Ectodermal cell (in vitro differentiated cells): Measurements from ENCODE around the gene CCDC27.
"Not testable (repeated sequence)": the region's sequence is repeated elsewhere in the genome, so short reads cannot be mapped to it uniquely, and the experiment has no call there.

Source experiments
- H3K27ac ChIP-seq: 2 replicates; pipeline ENCODE4 v1.7.0; 2013; ENCODE audit warnings: mild to moderate bottlenecking, low read depth, low read length; ENCODE audit not compliant: insufficient read depth, poor library complexity, severe bottlenecking
- H3K27me3 ChIP-seq: 2 replicates; pipeline ENCODE4 v1.7.0; 2013; ENCODE audit warnings: mild to moderate bottlenecking, low read length; ENCODE audit not compliant: insufficient read depth, control insufficient read depth, poor library complexity, severe bottlenecking
- H3K36me3 ChIP-seq: one replicate; pipeline ENCODE4 v1.7.0; 2013; ENCODE audit warnings: low read length; ENCODE audit not compliant: control insufficient read depth, insufficient read depth
- H3K4me1 ChIP-seq: one replicate; pipeline ENCODE4 v1.7.0; 2013; ENCODE audit warnings: low read length; ENCODE audit not compliant: control insufficient read depth, insufficient read depth
- H3K4me3 ChIP-seq: 2 replicates; pipeline ENCODE4 v1.7.0; 2013; ENCODE audit warnings: low read depth, low read length, control low read depth; ENCODE audit not compliant: insufficient read depth
- H3K9me3 ChIP-seq: 2 replicates; pipeline ENCODE4 v1.7.0; 2013; ENCODE audit warnings: mild to moderate bottlenecking, low read length, moderate library complexity; ENCODE audit not compliant: control insufficient read depth
- WGBS, 2 experiments: methylation state at CpG; one replicate each; pipeline ENCODE4 v1.1.7; 2013; ENCODE audit warnings: missing lambda C conversion rate in 2 of 2; 5-methylcytosine and 5-hydroxymethylcytosine counted together

The CCDC27 gene

DNA sequence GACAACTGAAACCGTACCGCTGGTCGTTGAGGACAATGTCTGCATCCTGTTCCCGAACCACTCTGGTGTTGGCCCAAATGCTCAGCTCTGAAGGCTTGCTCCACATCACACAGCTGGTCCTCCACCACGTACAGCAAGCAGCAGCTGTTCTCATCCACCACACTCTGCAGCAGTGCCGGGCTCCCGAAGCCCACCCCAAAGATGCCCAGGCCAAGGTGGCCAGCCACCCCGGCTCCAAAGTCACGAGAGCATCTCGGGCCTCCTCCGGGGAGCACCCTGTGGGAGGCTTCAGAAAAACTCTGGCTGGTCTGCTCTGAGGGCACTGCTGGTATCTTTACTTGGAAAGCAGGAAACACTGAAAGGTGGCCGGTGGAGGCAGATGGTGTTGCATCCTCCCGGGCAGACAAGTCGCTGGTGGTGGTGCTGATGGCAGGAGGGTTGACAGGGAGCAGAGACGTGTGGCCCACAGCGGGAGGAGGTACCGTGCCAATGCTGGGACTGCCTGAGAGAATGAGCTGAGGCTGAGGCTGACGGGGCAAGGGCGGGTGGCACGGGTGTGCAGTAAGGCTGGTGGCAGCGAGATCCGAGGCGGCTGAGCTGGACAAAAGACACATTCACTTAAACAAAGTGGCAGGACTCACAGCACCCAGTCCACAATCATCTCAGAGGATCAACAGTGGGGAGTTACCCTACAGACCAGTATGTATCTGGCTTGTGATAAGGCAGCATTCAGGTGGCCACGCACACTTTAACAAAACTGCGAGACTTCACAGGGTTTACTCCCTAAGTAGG, 6.5 kb upstream of the CCDC27 start:
- 82 to 85% methylated on average over 25 of the region's 25 CpGs for WGBS, 2 experiments
- Histone ChIP-seq H3K27me3 (peaks cover 11% of the 10 kb centered on the region), H3K9me3 (no peaks in the 10 kb centered on the region), H3K4me1 (peaks cover 16% of the 10 kb centered on the region), H3K36me3 (peaks cover 15% of the 10 kb centered on the region), H3K4me3 (peak overlapping the region; percentile 85), H3K27ac (no peak overlapping the region)

DNA sequence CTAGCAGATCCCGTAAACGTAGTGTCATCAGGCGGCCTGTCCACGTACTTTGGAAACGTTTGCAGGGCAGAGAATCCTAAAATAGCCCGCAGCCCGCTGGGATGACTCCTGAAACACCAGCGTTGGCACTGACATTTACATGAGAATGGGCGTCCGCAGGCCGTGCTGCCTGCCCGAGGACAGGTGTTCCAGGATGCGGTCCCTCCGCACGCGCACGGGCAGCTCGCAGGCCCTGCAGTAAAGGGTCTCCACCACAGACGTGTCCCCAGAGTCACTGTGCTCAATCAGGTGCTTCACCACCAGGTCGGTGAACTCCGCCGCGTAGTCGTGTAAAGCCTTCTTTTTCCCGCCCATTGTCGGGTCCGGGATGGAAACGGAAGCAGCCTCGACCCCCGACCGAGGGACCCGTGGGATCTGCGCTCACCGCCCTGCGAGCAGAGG, 5.8 kb upstream of the CCDC27 start:
- Histone ChIP-seq H3K36me3 (peaks cover 11% of the 10 kb centered on the region), H3K27me3 (peaks cover 17% of the 10 kb centered on the region), H3K9me3 (no peaks in the 10 kb centered on the region), H3K27ac (no peak overlapping the region), H3K4me1 (peaks cover 16% of the 10 kb centered on the region), H3K4me3 (peak overlapping the region; percentile 85)
- WGBS, 2 experiments = 3% methylated on average over 35 of the region's 35 CpGs

- H3K27ac ChIP-seq = no peak overlapping the region
- H3K4me3 ChIP-seq = peak overlapping the region; percentile 85
- no peaks in the 10 kb centered on the region for H3K9me3 ChIP-seq
- H3K4me1 ChIP-seq = peaks cover 16% of the 10 kb centered on the region
- WGBS, 2 experiments = 0% methylated on average over 73 of the region's 73 CpGs
- H3K36me3 ChIP-seq = peaks cover 5% of the 10 kb centered on the region
- H3K27me3 ChIP-seq = peaks cover 17% of the 10 kb centered on the region
Observed at GRCh38 chr1:3746830-3747521, 5.3 kb upstream of the CCDC27 start.

GRCh38 chr1:3747522-3747848, 4.8 kb upstream of the CCDC27 start:
- H3K4me3 ChIP-seq = peak overlapping the region; percentile 85
- H3K36me3 ChIP-seq = peaks cover 3% of the 10 kb centered on the region
- peaks cover 16% of the 10 kb centered on the region for H3K4me1 ChIP-seq
- no peaks in the 10 kb centered on the region for H3K9me3 ChIP-seq
- H3K27me3 ChIP-seq = peaks cover 17% of the 10 kb centered on the region
- WGBS, 2 experiments = 56 to 57% methylated on average over 5 of the region's 6 CpGs
- H3K27ac ChIP-seq = no peak overlapping the region

- Histone ChIP-seq H3K4me3 (no peak overlapping the region), H3K4me1 (peaks cover 16% of the 10 kb centered on the region), H3K9me3 (no peaks in the 10 kb centered on the region), H3K27ac (no peak overlapping the region), H3K36me3 (peaks cover 3% of the 10 kb centered on the region), H3K27me3 (peaks cover 17% of the 10 kb centered on the region)
- 84 to 88% methylated on average over 13 of the region's 13 CpGs for WGBS, 2 experiments
Observed at GRCh38 chr1:3747903-3748302, 4.3 kb upstream of the CCDC27 start.

GRCh38 chr1:3748316-3748900, 3.8 kb upstream of the CCDC27 start:
- not testable (repeated sequence) for H3K36me3 ChIP-seq, H3K27ac ChIP-seq, H3K9me3 ChIP-seq, H3K4me3 ChIP-seq
- 90 to 93% methylated on average over 15 of the region's 15 CpGs for WGBS, 2 experiments
- peaks cover 16% of the 10 kb centered on the region for H3K4me1 ChIP-seq
- H3K27me3 ChIP-seq = peaks cover 17% of the 10 kb centered on the region

DNA sequence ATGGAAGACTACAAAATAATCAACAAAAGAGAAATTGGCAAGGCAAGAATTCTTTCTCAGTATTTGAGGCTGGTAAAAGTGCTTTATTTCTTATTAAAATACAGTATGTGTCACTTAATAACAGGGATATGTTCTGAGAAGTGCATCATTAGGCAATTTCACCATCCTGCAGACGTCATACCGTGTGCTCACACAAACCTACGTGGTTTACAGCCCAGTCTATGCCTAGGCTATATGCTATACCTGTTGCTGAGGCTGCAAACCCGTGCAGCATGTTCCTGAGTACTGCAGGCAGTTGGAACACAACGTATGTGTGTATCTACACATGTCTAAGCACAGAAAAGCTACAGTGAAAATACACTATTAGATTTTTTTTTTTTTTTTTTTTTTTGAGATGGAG, 2.7 kb upstream of the CCDC27 start:
- Histone ChIP-seq H3K4me1 (peaks cover 16% of the 10 kb centered on the region), H3K4me3 (no peak overlapping the region)
- WGBS, 2 experiments = 80 to 82% methylated on average over 4 to 5 of the region's 5 CpGs

DNA sequence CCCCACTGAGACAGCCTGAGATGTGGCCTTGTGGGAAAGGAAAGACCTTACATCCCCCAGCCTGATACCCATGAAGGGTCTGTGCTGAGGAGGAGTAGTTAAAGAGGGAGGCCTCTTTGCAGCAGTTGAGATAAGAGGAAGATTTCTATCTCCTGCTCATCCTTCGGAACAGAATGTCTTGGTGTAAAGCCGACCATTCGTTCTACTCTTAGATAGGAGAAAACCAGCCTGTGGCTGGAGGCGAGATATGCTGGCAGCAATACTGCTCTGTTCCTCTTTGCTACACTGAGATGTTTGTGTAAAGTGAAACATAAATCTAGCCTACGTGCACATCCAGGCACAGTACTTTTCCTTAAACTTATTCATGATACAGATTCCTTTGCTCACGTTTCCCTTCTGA, 1.5 kb upstream of the CCDC27 start:
- WGBS, 2 experiments = 84 to 87% methylated on average over 6 of the region's 6 CpGs
- no peak overlapping the region for H3K27ac ChIP-seq
- peaks cover 17% of the 10 kb centered on the region for H3K27me3 ChIP-seq

More for the DNA sequence above, 2.7 kb upstream of the CCDC27 start:
- H3K9me3 ChIP-seq = no peaks in the 10 kb centered on the region
- peaks cover 17% of the 10 kb centered on the region for H3K27me3 ChIP-seq
- no peaks in the 10 kb centered on the region for H3K36me3 ChIP-seq
- no peak overlapping the region for H3K27ac ChIP-seq

GRCh38 chr1:3753656-3754454, 1.6 kb downstream of the CCDC27 start:
- WGBS, 2 experiments = 91 to 94% methylated on average over 20 of the region's 20 CpGs
- H3K4me1 ChIP-seq = no peaks in the 10 kb centered on the region
- no peaks in the 10 kb centered on the region for H3K36me3 ChIP-seq
- no peak overlapping the region for H3K27ac ChIP-seq
- H3K27me3 ChIP-seq = peaks cover 13% of the 10 kb centered on the region
- no peaks in the 10 kb centered on the region for H3K9me3 ChIP-seq
- no peak overlapping the region for H3K4me3 ChIP-seq

More for the DNA sequence above, 1.5 kb upstream of the CCDC27 start:
- no peaks in the 10 kb centered on the region for H3K36me3 ChIP-seq
- H3K9me3 ChIP-seq = no peaks in the 10 kb centered on the region
- H3K4me1 ChIP-seq = peaks cover 5% of the 10 kb centered on the region
- no peak overlapping the region for H3K4me3 ChIP-seq
